HFF-Myc (cell line): ENCODE results near the gene PTPN2.

Experiments
- DNase-seq: peaks from one replicate; pipeline ENCODE4 v3.0.0-alpha.2; 2011; ENCODE audit warnings: low read depth; ENCODE audit errors: extremely low read depth
- H3K4me3 ChIP-seq: replicated peaks from 2 replicates; pipeline ENCODE4 v1.5.1; 2011; ENCODE audit warnings: low read depth, mild to moderate bottlenecking, control low read depth, low read length
- CTCF ChIP-seq: IDR thresholded peaks from 2 replicates; pipeline ENCODE4 v1.5.1; 2012; ENCODE audit warnings: mild to moderate bottlenecking, low read depth, low read length, control low read depth; ENCODE audit errors: missing control alignments

Gene PTPN2

GRCh38 chr18:12836551-12836950 lies 47.5 kb downstream of the PTPN2 start:
- DNase-seq: no peak
- TF ChIP-seq CTCF: no peak
- H3K4me3 ChIP-seq: no peak overlapping the region

GRCh38 chr18:12828116-12829051 lies 55.7 kb downstream of the PTPN2 start:
- DNase-seq: no peak
- no peak overlapping the region for H3K4me3 ChIP-seq
- TF ChIP-seq CTCF: no peak

GRCh38 chr18:12827588-12827987 lies 56.4 kb downstream of the PTPN2 start:
- DNase-seq: no peak
- no peak overlapping the region for H3K4me3 ChIP-seq
- TF ChIP-seq CTCF: no peak

- H3K4me3 ChIP-seq: no peak overlapping the region
- no peak for TF ChIP-seq CTCF
- DNase-seq: no peak
These were observed 58.8 kb downstream of the PTPN2 start for GRCh38 chr18:12825230-12825629.

GRCh38 chr18:12823892-12824291 lies 60.1 kb downstream of the PTPN2 start:
- DNase-seq: no peak
- no peak for TF ChIP-seq CTCF

GRCh38 chr18:12821408-12821807 lies 62.6 kb downstream of the PTPN2 start:
- H3K4me3 ChIP-seq: no peak overlapping the region
- no peak for TF ChIP-seq CTCF
- DNase-seq: no peak

More at GRCh38 chr18:12823892-12824291, 60.1 kb downstream of the PTPN2 start:
- no peak overlapping the region for H3K4me3 ChIP-seq
